Spinal cord (tissue), 10 donors: ENCODE measurements around the gene TTC38. TPM values are rescaled to one million over a fixed set of nuclear protein-coding genes. Genes with fewer than 3 reads are reported as not detected.

Experiments
- DNase-seq, 6 donors: peaks; one replicate each; pipeline versions ENCODE4 v3.0.0 to v3.0.0-alpha.2; 2013 to 2015; ENCODE audit warnings: low spot score in 6 of 6, low read depth in 4 of 6
- H3K27ac ChIP-seq: one replicate; pipeline ENCODE4 v1.5.1; 2013; ENCODE audit warnings: low read depth, low read length, control low read depth
- H3K27me3 ChIP-seq: one replicate; pipeline ENCODE4 v1.6.1; 2013; ENCODE audit warnings: low read length; ENCODE audit not compliant: control insufficient read depth, insufficient read depth
- H3K36me3 ChIP-seq: one replicate; pipeline ENCODE4 v1.6.1; 2013; ENCODE audit warnings: low read length; ENCODE audit not compliant: control insufficient read depth, insufficient read depth
- H3K4me1 ChIP-seq: one replicate; pipeline ENCODE4 v1.6.1; 2013; ENCODE audit warnings: low read length; ENCODE audit not compliant: control insufficient read depth, insufficient read depth
- H3K4me3 ChIP-seq: one replicate; pipeline ENCODE4 v1.5.1; 2013; ENCODE audit warnings: low read depth, low read length, control low read depth
- H3K9me3 ChIP-seq: one replicate; pipeline ENCODE4 v1.6.1; 2013; ENCODE audit warnings: low read length; ENCODE audit not compliant: control insufficient read depth, insufficient read depth
- WGBS: methylation state at CpG from one replicate; pipeline ENCODE4 v1.1.5; 2013; ENCODE audit warnings: missing lambda C conversion rate; ENCODE audit not compliant: insufficient coverage; 5-methylcytosine and 5-hydroxymethylcytosine counted together
- polyA plus RNA-seq, 2 donors: library from polyadenylated mRNA; unstranded; fragments of 120-200 nt; gene quantifications; one replicate each; pipeline ENCODE4 v1.2.1, GENCODE V29; 2013; ENCODE audit not compliant: insufficient read length in 2 of 2
- total RNA-seq, 2 donors: library from RNA; depleted of rRNA in 1 of 2; stranded (reverse); fragments of 120-200 nt in 1 of 2; fragments of >200 nt in 1 of 2; gene quantifications; one replicate each; pipeline versions ENCODE4 v1.2.3 to v1.2.4, GENCODE V29; 2013 to 2014
- donor health status: healthy.

The TTC38 gene
- total and polyA plus RNA-seq, 4 donors: 15.6 to 33.1 (median 27.3) TPM

DNA sequence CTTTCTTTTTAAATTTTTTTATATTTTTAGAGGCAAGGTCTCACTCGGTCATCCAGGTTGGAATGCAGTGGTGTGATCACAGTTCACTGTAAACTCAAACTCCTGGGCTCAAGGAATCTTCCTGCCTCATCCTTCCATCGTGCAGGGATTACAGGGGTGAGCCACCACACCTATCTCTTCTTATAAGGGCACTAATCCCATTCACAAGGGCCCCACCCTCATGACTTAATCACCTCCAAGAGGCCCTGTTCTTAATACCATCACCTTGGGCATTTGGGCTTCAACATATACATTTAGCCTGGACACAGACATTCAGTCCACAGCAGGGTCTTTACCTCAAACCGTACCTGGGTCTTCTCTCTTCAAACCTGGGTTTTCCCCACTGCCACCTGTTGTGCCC is 24.4 kb downstream of the TTC38 start:
- Histone ChIP-seq H3K36me3 (peaks cover 71% of the 10 kb centered on the region), H3K27me3 (no peaks in the 10 kb centered on the region), H3K27ac (no peak overlapping the region), H3K4me1 (peaks cover 18% of the 10 kb centered on the region), H3K4me3 (no peak overlapping the region), H3K9me3 (no peaks in the 10 kb centered on the region)
- DNase-seq: no peak
- WGBS: 92% methylated on average over 3 of the region's 3 CpGs

DNA sequence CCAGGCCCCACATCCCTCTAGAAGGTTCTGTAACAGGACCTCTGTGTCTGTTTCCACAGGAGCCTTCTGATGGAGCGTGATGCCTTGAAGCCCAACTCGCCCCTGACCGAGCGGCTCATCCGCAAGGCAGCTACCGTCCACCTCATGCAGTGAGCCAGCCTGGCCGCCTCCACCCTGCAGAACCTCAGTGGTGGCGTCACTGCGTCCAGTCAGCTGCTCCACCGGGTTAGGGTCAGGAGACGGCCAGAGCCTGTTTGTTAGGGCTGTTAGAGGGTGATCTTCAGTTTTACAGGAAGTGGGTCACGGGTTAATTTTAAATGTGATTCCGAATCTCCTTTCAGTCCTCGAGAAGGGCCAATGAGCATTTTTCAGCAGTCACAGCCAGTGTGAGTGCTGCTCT is 24.9 kb downstream of the TTC38 start:
- DNase-seq: no peak

DNA sequence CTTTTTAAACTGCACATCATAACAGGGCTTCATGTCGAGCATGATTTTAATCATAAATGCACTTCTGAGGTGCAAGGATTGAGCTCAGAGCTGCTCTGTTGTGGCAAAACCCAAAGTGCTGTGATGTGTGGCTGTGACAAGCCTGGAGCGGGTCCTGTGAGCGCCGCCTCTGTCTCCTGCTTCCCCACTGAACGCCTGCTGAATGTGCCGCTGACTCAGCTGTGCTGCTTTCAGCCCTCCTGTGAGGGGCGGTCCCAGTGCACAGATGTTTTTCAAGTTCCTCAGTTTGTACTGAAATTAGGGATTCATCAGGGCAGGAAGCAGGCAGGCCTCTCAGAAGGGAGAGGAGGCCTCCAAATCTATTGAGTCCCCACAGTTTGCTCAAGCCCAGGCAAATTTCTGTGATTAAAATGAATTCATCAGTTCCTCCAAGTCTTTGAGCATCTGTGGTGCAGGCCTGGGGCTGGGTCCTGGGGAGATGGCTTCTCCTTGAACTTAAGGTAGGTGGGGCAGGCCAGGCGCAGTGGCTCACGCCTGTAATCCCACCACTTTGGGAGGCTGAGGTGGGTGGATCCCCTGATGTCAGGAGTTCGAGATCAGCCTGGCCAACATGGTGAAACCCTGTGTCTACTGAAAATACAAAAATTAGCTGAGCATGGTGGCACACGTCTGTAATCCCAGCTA is 25.9 kb downstream of the TTC38 start:
- H3K27ac ChIP-seq: peak overlapping the region; percentile 52
- H3K4me3 ChIP-seq: no peak overlapping the region
- no peaks in the 10 kb centered on the region for H3K9me3 ChIP-seq
- H3K4me1 ChIP-seq: peaks cover 25% of the 10 kb centered on the region
- H3K36me3 ChIP-seq: peaks cover 58% of the 10 kb centered on the region
- no peaks in the 10 kb centered on the region for H3K27me3 ChIP-seq
- peak in 2 of 6 donors; percentile 4 to 67 for DNase-seq
- WGBS: 69% methylated on average over 10 of the region's 11 CpGs

More for the DNA sequence above, 24.9 kb downstream of the TTC38 start:
- Histone ChIP-seq H3K4me1 (peaks cover 21% of the 10 kb centered on the region), H3K9me3 (no peaks in the 10 kb centered on the region), H3K36me3 (peaks cover 66% of the 10 kb centered on the region), H3K27ac (no peak overlapping the region), H3K4me3 (no peak overlapping the region), H3K27me3 (no peaks in the 10 kb centered on the region)
- 92% methylated on average over 12 of the region's 14 CpGs for WGBS

DNA sequence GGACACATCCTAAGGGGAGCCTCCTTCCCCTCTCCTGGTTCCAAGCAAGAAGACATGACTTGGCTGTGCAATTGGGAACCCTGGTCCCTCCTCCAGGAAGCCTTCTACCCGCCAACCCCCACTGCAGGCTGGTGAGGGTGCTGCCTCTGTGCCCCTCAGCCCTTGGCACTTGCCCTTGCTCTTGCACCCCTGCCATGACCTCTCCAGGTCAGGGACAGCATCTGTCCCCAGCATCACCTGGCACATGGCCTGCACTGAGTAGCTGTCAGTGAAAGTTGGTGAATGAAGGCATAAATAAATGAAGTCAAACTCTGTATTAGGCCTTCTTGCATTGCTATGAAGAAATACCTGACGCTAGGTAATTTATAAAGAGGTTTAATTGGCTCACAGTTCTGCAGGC is 27.0 kb downstream of the TTC38 start:
- Histone ChIP-seq H3K27me3 (no peaks in the 10 kb centered on the region), H3K9me3 (no peaks in the 10 kb centered on the region), H3K36me3 (peaks cover 48% of the 10 kb centered on the region), H3K4me1 (peaks cover 25% of the 10 kb centered on the region), H3K4me3 (no peak overlapping the region), H3K27ac (no peak overlapping the region)
- DNase-seq: no peak
- 78% methylated on average over 2 of the region's 2 CpGs for WGBS

DNA sequence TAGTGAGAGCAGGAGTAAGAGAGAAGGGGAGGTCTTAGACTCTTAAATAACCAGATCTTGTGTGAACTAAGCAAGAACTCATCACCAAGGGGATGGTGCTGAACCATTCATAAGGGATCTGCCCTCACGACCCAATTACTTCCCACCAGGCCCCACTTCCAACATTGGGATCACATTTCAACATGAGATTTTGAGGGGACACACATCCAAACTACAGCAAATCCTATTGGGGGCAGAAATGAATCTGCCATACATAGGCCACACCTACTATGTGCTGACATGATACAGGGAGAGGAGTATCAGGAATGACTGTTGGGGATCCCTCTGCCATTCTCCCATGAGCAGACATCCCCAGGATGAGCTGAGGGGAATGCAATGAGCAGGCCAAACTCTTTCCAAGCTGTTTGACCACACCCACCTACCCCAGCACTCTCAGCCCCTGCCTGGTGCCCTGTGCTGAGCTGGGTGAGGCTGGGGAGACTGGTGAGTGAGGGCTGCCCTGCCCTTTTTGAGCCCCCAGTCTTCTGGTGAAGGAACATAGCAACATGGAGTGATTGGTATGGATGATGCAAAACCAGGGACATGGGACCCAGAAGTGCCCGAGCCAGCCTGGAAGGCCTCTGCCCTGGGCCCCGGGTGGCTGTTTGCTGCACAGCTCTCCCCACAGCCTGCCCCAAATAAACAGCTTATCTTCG is 27.6 kb downstream of the TTC38 start:
- DNase-seq: no peak
- H3K27ac ChIP-seq: no peak overlapping the region
- 57% methylated on average over 2 of the region's 4 CpGs for WGBS
- peaks cover 41% of the 10 kb centered on the region for H3K36me3 ChIP-seq
- H3K9me3 ChIP-seq: no peaks in the 10 kb centered on the region
- H3K27me3 ChIP-seq: no peaks in the 10 kb centered on the region
- H3K4me1 ChIP-seq: peaks cover 25% of the 10 kb centered on the region
- no peak overlapping the region for H3K4me3 ChIP-seq

DNA sequence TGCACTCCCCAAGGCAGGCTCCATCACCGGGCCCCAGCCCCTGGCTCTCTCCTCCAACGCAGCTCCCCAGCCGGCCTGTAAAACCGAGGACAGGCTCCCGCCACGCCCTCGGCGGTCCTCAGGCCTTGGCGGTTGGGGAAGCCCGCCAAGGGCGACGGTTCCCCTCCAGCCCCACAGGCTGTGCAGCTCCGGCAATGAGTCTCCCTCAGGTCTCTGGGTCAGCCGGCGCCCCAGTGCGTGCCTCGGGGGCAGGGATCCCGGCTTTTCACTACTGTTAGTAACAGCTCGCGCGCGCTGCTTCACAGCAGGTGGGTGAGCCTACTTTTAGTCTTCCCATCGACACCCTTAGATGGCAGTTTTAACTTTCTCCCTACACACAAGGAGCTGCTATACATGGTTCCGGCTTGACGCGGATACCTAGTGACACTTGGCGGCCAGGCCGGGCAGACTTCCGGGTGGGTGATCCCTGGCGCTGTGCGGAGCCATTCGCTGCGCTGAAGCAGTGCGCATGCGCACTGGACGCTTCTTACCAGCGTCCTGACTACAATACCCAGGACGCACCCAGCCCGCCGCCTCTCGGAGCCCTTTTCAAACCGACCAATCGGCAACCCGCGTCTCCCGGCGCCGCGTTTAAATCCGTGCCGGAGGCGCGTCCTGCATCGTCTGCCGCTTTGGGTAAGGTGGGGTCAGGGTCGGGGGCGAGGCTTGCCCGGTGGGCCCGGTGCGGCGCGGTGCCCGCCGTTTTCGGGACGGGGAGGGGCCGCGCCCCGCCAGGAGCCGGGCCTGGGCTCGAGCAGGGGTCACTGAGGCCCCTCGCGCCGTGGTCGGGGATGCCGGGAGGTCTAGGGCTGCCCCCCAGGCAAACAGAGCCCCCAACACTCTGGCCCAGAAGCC is 28.7 kb downstream of the TTC38 start, which contains the start of gene GTSE1:
GTSE1 (plus strand) TSS at position 614 of the 894 bp plus-strand sequence. CDS start 531 bp downstream, outside the sequence.
- peak within 1 kb of the TSS; percentile 92 for H3K27ac ChIP-seq
- under 1% methylated on average over 76 of the region's 76 CpGs for WGBS

DNA sequence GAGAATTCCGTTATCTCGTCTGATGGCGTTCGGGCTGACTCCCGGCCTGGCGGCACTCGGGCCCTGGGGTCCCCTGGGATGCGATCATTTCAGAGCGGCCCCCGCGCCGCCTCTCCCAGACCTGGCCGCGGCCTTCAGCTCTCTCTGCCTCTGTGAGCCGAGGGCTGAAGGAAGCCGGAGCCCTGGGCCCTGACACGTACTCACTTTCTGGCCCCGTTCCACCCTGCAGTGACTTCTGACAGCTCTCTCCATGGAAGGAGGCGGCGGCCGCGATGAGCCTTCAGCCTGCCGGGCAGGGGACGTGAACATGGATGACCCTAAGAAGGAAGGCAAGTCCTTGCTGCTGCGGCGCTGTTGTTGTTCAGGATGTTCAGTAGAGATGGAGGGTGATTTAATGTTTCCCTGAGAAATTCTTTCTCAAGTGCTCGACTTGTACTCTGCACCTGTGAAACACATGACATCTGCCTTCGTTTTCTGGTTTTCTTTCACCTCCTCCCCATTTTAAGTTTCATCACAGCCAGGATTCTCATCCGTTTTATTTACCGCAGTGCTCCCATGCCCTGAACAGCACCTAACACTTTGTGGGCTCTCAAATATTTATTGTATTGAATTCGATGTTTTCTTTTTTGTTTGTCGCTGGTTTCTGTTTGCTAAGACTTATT is 29.5 kb downstream of the TTC38 start:
- no peak overlapping the region for H3K27ac ChIP-seq
- H3K4me1 ChIP-seq: peaks cover 25% of the 10 kb centered on the region
- H3K27me3 ChIP-seq: no peaks in the 10 kb centered on the region
- no peaks in the 10 kb centered on the region for H3K9me3 ChIP-seq
- WGBS: 3% methylated on average over 27 of the region's 32 CpGs
- H3K36me3 ChIP-seq: peaks cover 23% of the 10 kb centered on the region
- DNase-seq: no peak
- H3K4me3 ChIP-seq: peak overlapping the region; percentile 69

More for the DNA sequence above, 28.7 kb downstream of the TTC38 start, which contains the start of gene GTSE1:
- Histone ChIP-seq H3K4me1 (peaks cover 25% of the 10 kb centered on the region), H3K36me3 (peaks cover 31% of the 10 kb centered on the region), H3K4me3 (peak within 1 kb of the TSS; percentile 69), H3K9me3 (no peaks in the 10 kb centered on the region), H3K27me3 (no peaks in the 10 kb centered on the region)
- DNase-seq: peak; percentile 94 to 99 (median 98)

DNA sequence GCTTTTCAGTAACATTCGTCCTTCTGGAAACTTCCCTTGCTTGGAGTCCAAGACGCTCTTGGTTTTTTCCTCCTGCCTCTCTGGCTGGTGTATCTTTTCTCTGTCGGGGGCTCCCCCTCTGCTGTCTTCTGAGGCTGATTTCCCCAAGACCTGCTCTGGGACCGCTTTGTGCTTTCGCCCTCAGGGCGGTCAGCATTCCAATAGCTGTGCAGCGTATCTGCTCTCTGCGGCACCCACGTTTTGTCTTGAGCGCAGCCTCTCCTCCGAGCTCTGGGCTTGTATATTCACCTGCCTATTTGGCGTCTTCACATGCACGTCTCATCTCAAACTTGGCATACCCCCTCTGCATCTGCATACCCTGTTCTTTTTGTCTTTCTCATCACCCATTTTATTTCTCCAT is 31.3 kb downstream of the TTC38 start:
- Histone ChIP-seq H3K36me3 (peaks cover 5% of the 10 kb centered on the region), H3K9me3 (no peaks in the 10 kb centered on the region), H3K4me3 (no peak overlapping the region), H3K27me3 (no peaks in the 10 kb centered on the region), H3K27ac (no peak overlapping the region), H3K4me1 (peaks cover 25% of the 10 kb centered on the region)
- 94% methylated on average over 13 of the region's 13 CpGs for WGBS
- DNase-seq: no peak

DNA sequence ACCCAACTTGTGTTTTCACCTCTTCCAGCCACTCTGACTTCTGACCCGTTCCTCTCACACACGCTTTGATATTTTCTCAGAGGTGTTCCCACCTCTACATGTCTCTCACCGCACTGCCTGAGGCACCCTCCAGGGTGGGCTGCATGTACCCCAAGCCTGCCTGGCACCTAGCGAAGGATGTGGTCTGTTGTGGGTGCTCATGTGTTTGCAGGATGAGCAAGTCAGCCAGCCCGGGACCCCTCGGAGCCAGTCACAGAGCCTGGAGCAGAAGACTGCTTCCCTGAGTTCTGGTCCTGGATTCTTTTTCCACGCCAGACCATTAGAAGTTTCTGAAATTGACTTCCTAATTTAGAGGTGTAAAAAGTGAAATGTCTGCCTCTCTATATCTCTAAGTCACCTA is 32.7 kb downstream of the TTC38 start:
- Histone ChIP-seq H3K4me3 (no peak overlapping the region), H3K36me3 (peaks cover 2% of the 10 kb centered on the region), H3K27ac (no peak overlapping the region), H3K9me3 (no peaks in the 10 kb centered on the region), H3K4me1 (peaks cover 21% of the 10 kb centered on the region), H3K27me3 (no peaks in the 10 kb centered on the region)
- 91% methylated on average over 4 of the region's 7 CpGs for WGBS
- no peak for DNase-seq
